H1 (cell line): ENCODE measurements around the gene PTBP3. TPM values are rescaled to one million over a fixed set of nuclear protein-coding genes. Genes with fewer than 3 reads are reported as not detected.

Source experiments
- CTCF ChIA-PET: fragments of 300-600 bp; sonication (Branson Sonifier 250); formaldehyde crosslinking; loops from one replicate; lab custom pipeline; 2021; ENCODE audit not compliant: partially characterized antibody; lab: Charles Lee
- POLR2A ChIA-PET: fragments of 300-600 bp; sonication (Branson Sonifier 250); formaldehyde crosslinking; loops from one replicate; lab custom pipeline; 2021; ENCODE audit warnings: inconsistent platforms; ENCODE audit not compliant: partially characterized antibody; lab: Charles Lee
- DNase-seq, 2 experiments: peaks; one replicate each; pipeline versions ENCODE4 v3.0.0 to v3.0.0-alpha.2; 2010 to 2022; ENCODE audit warnings: low spot score in 2 of 2, low read depth in 1 of 2, mixed read lengths in 1 of 2
- FAIRE-seq: peaks from 2 replicates; lab custom pipeline; 2011; peaks lifted over from hg19 to GRCh38; lab: Jason Lieb, UNC
- H2AFZ ChIP-seq: 2 replicates; pipeline ENCODE4 v1.8.1; 2012; ENCODE audit warnings: low read length, inconsistent platforms
- H2AK5ac ChIP-seq: 2 replicates; pipeline ENCODE4 v1.6.1; 2013; ENCODE audit warnings: low read depth, low read length
- H2BK120ac ChIP-seq: replicated peaks from 2 replicates; pipeline ENCODE3; 2013; ENCODE audit warnings: low read depth, low read length, inconsistent platforms
- H2BK12ac ChIP-seq: 2 replicates; pipeline ENCODE4 v1.6.1; 2013; ENCODE audit warnings: low read depth, low read length
- H2BK15ac ChIP-seq: 2 replicates; pipeline ENCODE4 v1.6.1; 2013; ENCODE audit warnings: low read length
- H2BK20ac ChIP-seq: 2 replicates; pipeline ENCODE4 v1.6.1; 2013; ENCODE audit warnings: low read length
- H2BK5ac ChIP-seq: 2 replicates; pipeline ENCODE4 v1.6.1; 2013; ENCODE audit warnings: low read depth, low read length
- H3K14ac ChIP-seq: 2 replicates; pipeline ENCODE4 v1.6.1; 2013; ENCODE audit warnings: inconsistent platforms; ENCODE audit not compliant: insufficient read length
- H3K18ac ChIP-seq: 2 replicates; pipeline ENCODE4 v1.6.1; 2013; ENCODE audit warnings: low read length; ENCODE audit errors: extremely low read depth
- H3K23ac ChIP-seq: 2 replicates; pipeline ENCODE4 v1.6.1; 2013; ENCODE audit warnings: inconsistent platforms; ENCODE audit not compliant: insufficient read length
- H3K23me2 ChIP-seq: 2 replicates; pipeline ENCODE4 v1.6.1; 2013; ENCODE audit warnings: low read depth, low read length
- H3K27ac ChIP-seq: 2 replicates; pipeline ENCODE4 v1.6.1; 2011; ENCODE audit warnings: low read depth, low read length, inconsistent platforms
- H3K27me3 ChIP-seq, 4 experiments: replicated peaks in 1 of 4; 1 replicate in 1 of 4; 2 replicates in 3 of 4; pipeline versions ENCODE4 v1.6.1 to v1.8.1; 2011 to 2013; ENCODE audit warnings: low read length in 3 of 4, mild to moderate bottlenecking in 3 of 4, inconsistent platforms in 2 of 4, mixed read lengths in 2 of 4, moderate library complexity in 1 of 4; ENCODE audit not compliant: control insufficient read depth in 3 of 4, insufficient read depth in 3 of 4; ENCODE audit errors: extremely low read depth in 1 of 4
- H3K36me3 ChIP-seq, 4 experiments: 2 replicates each; pipeline versions ENCODE4 v1.6.1 to v1.8.1; 2011 to 2013; ENCODE audit warnings: mild to moderate bottlenecking in 4 of 4, low read length in 3 of 4, moderate library complexity in 2 of 4, control low read depth in 1 of 4, inconsistent platforms in 1 of 4; ENCODE audit not compliant: insufficient read depth in 4 of 4, control insufficient read depth in 2 of 4
- H3K4ac ChIP-seq: replicated peaks from 2 replicates; pipeline ENCODE3; 2013; ENCODE audit warnings: low read length, low read depth, mixed read lengths, inconsistent platforms; ENCODE audit not compliant: insufficient read length
- H3K4me1 ChIP-seq, 4 experiments: replicated peaks in 1 of 4; 1 replicate in 1 of 4; 2 replicates in 3 of 4; pipeline versions ENCODE4 v1.6.1 to v1.8.1; 2011 to 2013; ENCODE audit warnings: low read length in 3 of 4, inconsistent platforms in 2 of 4, mixed read lengths in 1 of 4; ENCODE audit not compliant: insufficient read depth in 4 of 4, control insufficient read depth in 3 of 4
- H3K4me2 ChIP-seq, 2 experiments: 2 replicates each; pipeline versions ENCODE4 v1.6.1 to v1.8.1; 2011 to 2013; ENCODE audit warnings: low read depth in 2 of 2, low read length in 2 of 2, control low read depth in 1 of 2, inconsistent platforms in 1 of 2, mild to moderate bottlenecking in 1 of 2; ENCODE audit not compliant: insufficient read depth in 1 of 2
- H3K4me3 ChIP-seq, 4 experiments: fragments of 200-600, 300-600 bp in 1 of 4; sonication (generic), shearing (Covaris generic), sonication (Bioruptor Twin) in 1 of 4; 2 replicates each; pipeline versions ENCODE4 v1.5.1 to v1.8.1; 2011 to 2016; ENCODE audit warnings: low read length in 4 of 4, low read depth in 3 of 4, control low read depth in 2 of 4, inconsistent platforms in 2 of 4, mild to moderate bottlenecking in 2 of 4, mixed read lengths in 1 of 4, moderate library complexity in 1 of 4; ENCODE audit not compliant: insufficient read depth in 2 of 4; ENCODE audit errors: extremely low read depth in 1 of 4
- H3K56ac ChIP-seq: replicated peaks from 2 replicates; pipeline ENCODE3; 2013; ENCODE audit warnings: low read depth, mild to moderate bottlenecking, mixed read lengths, low read length, inconsistent platforms; ENCODE audit not compliant: insufficient read length
- H3K79me1 ChIP-seq: 2 replicates; pipeline ENCODE4 v1.6.1; 2013; ENCODE audit warnings: low read depth, low read length, control low read depth
- H3K79me2 ChIP-seq, 2 experiments: 2 replicates each; pipeline versions ENCODE4 v1.6.1 to v1.8.1; 2012 to 2013; ENCODE audit warnings: low read length in 2 of 2, mild to moderate bottlenecking in 2 of 2, inconsistent platforms in 1 of 2; ENCODE audit not compliant: insufficient read depth in 2 of 2, control insufficient read depth in 1 of 2
- H3K9ac ChIP-seq, 4 experiments: replicated peaks in 1 of 4; 1 replicate in 1 of 4; 2 replicates in 3 of 4; pipeline versions ENCODE4 v1.6.1 to v1.8.1; 2011 to 2013; ENCODE audit warnings: low read depth in 3 of 4, low read length in 3 of 4, control low read depth in 2 of 4, mild to moderate bottlenecking in 2 of 4, moderate library complexity in 2 of 4, inconsistent platforms in 1 of 4; ENCODE audit errors: extremely low read depth in 1 of 4
- H3K9me3 ChIP-seq, 2 experiments: 2 replicates each; pipeline versions ENCODE4 v1.6.1 to v1.8.1; 2012 to 2013; ENCODE audit warnings: mild to moderate bottlenecking in 2 of 2, moderate library complexity in 2 of 2, control low read depth in 1 of 2, inconsistent platforms in 1 of 2, low read depth in 1 of 2, low read length in 1 of 2, mixed read lengths in 1 of 2; ENCODE audit not compliant: insufficient read depth in 2 of 2
- H4K20me1 ChIP-seq, 2 experiments: replicated peaks in 1 of 2; 2 replicates each; pipeline versions ENCODE3 to v1.8.1; 2011 to 2013; ENCODE audit warnings: inconsistent platforms in 2 of 2, low read length in 2 of 2, mild to moderate bottlenecking in 1 of 2; ENCODE audit not compliant: insufficient read depth in 2 of 2, control insufficient read depth in 1 of 2
- H4K5ac ChIP-seq: 2 replicates; pipeline ENCODE4 v1.6.1; 2013; ENCODE audit warnings: low read length, low read depth, mixed read lengths, inconsistent platforms; ENCODE audit not compliant: insufficient read length
- H4K8ac ChIP-seq: 2 replicates; pipeline ENCODE4 v1.8.0; 2013; ENCODE audit warnings: mild to moderate bottlenecking, moderate library complexity, low read length, inconsistent platforms; ENCODE audit not compliant: insufficient read depth; ENCODE audit errors: extremely low read depth
- H4K91ac ChIP-seq: replicated peaks from 2 replicates; pipeline ENCODE3; 2013; ENCODE audit warnings: low read length, mixed read lengths, inconsistent platforms; ENCODE audit not compliant: insufficient read length
- ASH2L ChIP-seq: fragments of 200-600, 300-600 bp; sonication (generic); IDR thresholded peaks from one replicate; pipeline ENCODE4 v1.7.1; 2017; ENCODE audit warnings: low read length
- BRCA1 ChIP-seq: IDR thresholded peaks from 2 replicates; pipeline ENCODE4 v1.6.1; 2012; ENCODE audit warnings: low read depth, low read length, improper control_type of control experiment
- POU5F1 ChIP-seq: IDR thresholded peaks from 2 replicates; pipeline ENCODE4 v1.6.1; 2011; ENCODE audit warnings: low read depth, mild to moderate bottlenecking, low read length, moderate library complexity
- RBBP5 ChIP-seq: IDR thresholded peaks from 2 replicates; pipeline ENCODE4 v1.7.1; 2012; ENCODE audit warnings: low read depth, mild to moderate bottlenecking, inconsistent platforms, low read length, moderate library complexity, borderline replicate concordance
- SAP30 ChIP-seq: fragments of 300-600 bp; sonication (generic); IDR thresholded peaks from 2 replicates; pipeline ENCODE4 v1.7.1; 2012; ENCODE audit warnings: low read length, moderate library complexity, mild to moderate bottlenecking, inconsistent platforms; ENCODE audit not compliant: insufficient read depth, insufficient replicate concordance
- SIN3A ChIP-seq, 2 experiments: IDR thresholded peaks in 1 of 2; conservative IDR thresholded peaks in 1 of 2; 2 replicates each; pipeline ENCODE4 v1.6.1; 2011 to 2012; ENCODE audit warnings: low read length in 2 of 2, improper control_type of control experiment in 1 of 2, low read depth in 1 of 2, mild to moderate bottlenecking in 1 of 2
- SIX5 ChIP-seq: IDR thresholded peaks from 2 replicates; pipeline ENCODE4 v1.6.1; 2011; ENCODE audit warnings: mild to moderate bottlenecking, low read depth, low read length
- SP2 ChIP-seq: IDR thresholded peaks from 2 replicates; pipeline ENCODE4 v1.6.1; 2012; ENCODE audit warnings: mild to moderate bottlenecking, low read length, inconsistent platforms
- SRF ChIP-seq: IDR thresholded peaks from 2 replicates; pipeline ENCODE4 v1.6.1; 2011; ENCODE audit warnings: mild to moderate bottlenecking, low read depth, low read length, moderate library complexity
- SUZ12 ChIP-seq: fragments of 200-600 bp; sonication (generic); IDR thresholded peaks from 2 replicates; pipeline ENCODE4 v1.6.1; 2012; ENCODE audit warnings: mild to moderate bottlenecking, inconsistent platforms, low read length, moderate library complexity, mixed read lengths
- TBP ChIP-seq: IDR thresholded peaks from 2 replicates; pipeline ENCODE4 v1.6.1; 2011; ENCODE audit warnings: low read depth, low read length, improper control_type of control experiment
- YY1 ChIP-seq: IDR thresholded peaks from 2 replicates; pipeline ENCODE4 v1.6.1; 2011; ENCODE audit warnings: low read depth, mild to moderate bottlenecking, low read length
- WGBS, 2 experiments: shearing (Covaris generic) in 1 of 2; methylation state at CpG; one replicate each; pipeline versions ENCODE4 v1.1.6 to v1.1.7; 2013 to 2015; ENCODE audit warnings: low lambda C conversion rate in 2 of 2, mixed read lengths in 2 of 2, inconsistent platforms in 1 of 2, low coverage in 1 of 2, missing lambda C conversion rate in 1 of 2; ENCODE audit not compliant: insufficient replicate concordance in 2 of 2, insufficient coverage in 1 of 2, insufficient read length in 1 of 2; ENCODE audit errors: extremely low coverage in 1 of 2, missing lambda C conversion rate in 1 of 2; 5-methylcytosine and 5-hydroxymethylcytosine counted together
- polyA plus RNA-seq, 7 experiments: library from polyadenylated mRNA; depleted of rRNA in 3 of 7; stranded (reverse) in 5 of 7; unstranded in 2 of 7; fragments of >200 nt in 5 of 7; fragments of 200-250 nt in 2 of 7; gene quantifications; 1 replicate in 5 of 7; 2 replicates in 1 of 7; 4 replicates in 1 of 7; pipeline versions ENCODE4 v1.2.1 to v1.2.3, GENCODE V29; 2011 to 2013; ENCODE audit warnings: missing spikeins in 2 of 7, mixed read lengths in 2 of 7
- total RNA-seq: library from RNA; stranded (reverse); fragmentation: NEBNext Ultra II Directional; extraction: Animal tissue kit (Norgen Biotek cat#: 25700); gene quantifications from 2 replicates; pipeline ENCODE4 v1.2.1, GENCODE V29; 2021

Gene PTBP3
- total and polyA plus RNA-seq, 2 of the 8 experiments (the other 6 are each of a cell fraction or from before 2014, with no cell fraction given), result 51.0 to 124 TPM

- Histone ChIP-seq H2AFZ (peak within 1 kb of the TSS; percentile 56; the same call in 1 of the 2 replicates), H2BK5ac (peak within 1 kb of the TSS; percentile 90), H3K4me2 (peak within 1 kb of the TSS; percentile 81), H2BK15ac (peak within 1 kb of the TSS; percentile 62; the same call in 1 of the 2 replicates), H2AK5ac (no peak within 1 kb of the TSS), H3K4me1 (no peaks in the 10 kb centered on the region; a peak in 3 of 7 replicates), H4K5ac (peak within 1 kb of the TSS; percentile 98), H3K9ac (peak within 1 kb of the TSS; percentile 79 to 91 (median 87)), H3K36me3 (no peaks in the 10 kb centered on the region), H3K18ac (peak within 1 kb of the TSS; percentile 86), H3K56ac (peak within 1 kb of the TSS; percentile 91), H3K79me1 (no peaks in the 10 kb centered on the region; the same call in 1 of the 2 replicates), H4K91ac (no peak within 1 kb of the TSS), H2BK20ac (no peak within 1 kb of the TSS), H3K23ac (no peak within 1 kb of the TSS), H2BK120ac (no peak within 1 kb of the TSS), H4K20me1 (no peaks in the 10 kb centered on the region), H3K14ac (no peak within 1 kb of the TSS), H4K8ac (peak within 1 kb of the TSS; percentile 94; the same call in 1 of the 2 replicates), H3K79me2 (peaks cover 0 to 13% of the 10 kb centered on the region in 2 experiments; a peak in 2 of 4 replicates), H3K4ac (peak within 1 kb of the TSS; percentile 88), H3K4me3 (peak within 1 kb of the TSS; percentile 88 to 93 (median 90)), H3K27me3 (no peaks in the 10 kb centered on the region), H2BK12ac (0 out of 2 replicates have a peak within 1 kb of the TSS, but pooled peaks have one; percentile 76), H3K27ac (peak within 1 kb of the TSS; percentile 86), H3K9me3 (no peaks in the 10 kb centered on the region), H3K23me2 (peaks cover 5% of the 10 kb centered on the region)
- DNase-seq (no peak), FAIRE-seq (no peak)
- ChIA-PET POLR2A (interaction anchor here (1.0 to 2.6 kb wide), 8 partner anchors 9 to 260 kb away, joined by 3 to 15 read pairs (median 4); no protein-coding TSS in a partner anchor), CTCF (interaction anchor here (0.9 to 3.0 kb wide), 6 partner anchors 11 to 286 kb away, joined by 3 to 22 read pairs (median 4); partner anchors contain the start of gene KIAA1958)
- WGBS, 2 experiments, result 6% methylated on average over 30 of the region's 43 CpGs; no CpG with 5 or more reads in 1 of the 2 experiments
- TF ChIP-seq TBP (no peak), SP2 (no peak), SRF (no peak), SUZ12 (no peak), ASH2L (peak; percentile 83), POU5F1 (no peak), YY1 (no peak), BRCA1 (no peak), RBBP5 (peak; percentile 60; the same call in 1 of the 2 replicates), SAP30 (no peak), SIX5 (no peak), SIN3A (conservative IDR thresholded peaks at IDR 0.05 in 1 of 2, IDR thresholded peaks at IDR 0.05 in 1 of 2; ENCODE audit: low read depth in 1 of 2, low read length in 2 of 2) (no peak)
Measured at GRCh38 chr9:112380102-112380824, 46.8 kb upstream of the PTBP3 start, which contains the start of gene HSDL2. HSDL2 (plus strand) TSS chr9:112380108; CDS start chr9:112380164, 56 bp downstream.
